Mesenchymal stem cell (in vitro differentiated cells and primary cell): ENCODE measurements around the gene MMP24.

Experiments used
- DNase-seq: peaks from one replicate; pipeline ENCODE4 v3.0.0-alpha.2; 2013
- H2AFZ ChIP-seq: one replicate; pipeline ENCODE4 v1.6.1; 2013; ENCODE audit warnings: low read depth, mild to moderate bottlenecking, control low read depth, inconsistent platforms, low read length, moderate library complexity
- H2AK5ac ChIP-seq: 2 replicates; pipeline ENCODE4 v1.6.1; 2013; ENCODE audit warnings: low read length, moderate library complexity, mild to moderate bottlenecking, inconsistent platforms; ENCODE audit not compliant: severe bottlenecking
- H2BK120ac ChIP-seq: one replicate; pipeline ENCODE4 v1.6.1; 2013; ENCODE audit warnings: low read depth, mild to moderate bottlenecking, inconsistent platforms, low read length, moderate library complexity
- H2BK12ac ChIP-seq, 2 experiments: one replicate each; pipeline ENCODE4 v1.6.1; 2013; ENCODE audit warnings: inconsistent platforms in 2 of 2, low read length in 2 of 2, mild to moderate bottlenecking in 2 of 2, moderate library complexity in 2 of 2, control low read depth in 1 of 2
- H2BK15ac ChIP-seq: one replicate; pipeline ENCODE4 v1.6.1; 2013; ENCODE audit warnings: mild to moderate bottlenecking, low read depth, inconsistent platforms; ENCODE audit not compliant: poor library complexity, severe bottlenecking
- H2BK5ac ChIP-seq: 2 replicates; pipeline ENCODE4 v1.6.1; 2013; ENCODE audit warnings: low read depth, mild to moderate bottlenecking, low read length, control low read depth, inconsistent platforms; ENCODE audit not compliant: poor library complexity, severe bottlenecking
- H3K14ac ChIP-seq, 2 experiments: one replicate each; pipeline ENCODE4 v1.6.1; 2013; ENCODE audit warnings: inconsistent platforms in 2 of 2, low read length in 2 of 2, control low read depth in 1 of 2, mild to moderate bottlenecking in 1 of 2, moderate library complexity in 1 of 2
- H3K18ac ChIP-seq, 2 experiments: one replicate each; pipeline ENCODE4 v1.6.1; 2013; ENCODE audit warnings: inconsistent platforms in 2 of 2, low read length in 2 of 2, control low read depth in 1 of 2, low read depth in 1 of 2, mild to moderate bottlenecking in 1 of 2
- H3K23ac ChIP-seq, 2 experiments: one replicate each; pipeline ENCODE4 v1.6.1; 2013; ENCODE audit warnings: inconsistent platforms in 2 of 2, low read length in 2 of 2, mild to moderate bottlenecking in 2 of 2, moderate library complexity in 2 of 2, control low read depth in 1 of 2
- H3K27ac ChIP-seq: 2 replicates; pipeline ENCODE4 v1.5.1; 2013; ENCODE audit warnings: mild to moderate bottlenecking, moderate library complexity, low read length, control low read depth, inconsistent platforms; ENCODE audit not compliant: poor library complexity, severe bottlenecking
- H3K27me3 ChIP-seq, 2 experiments: 2 replicates each; pipeline versions ENCODE4 v1.6.1 to v1.7.0; 2013; ENCODE audit warnings: low read length in 2 of 2, mild to moderate bottlenecking in 2 of 2, moderate library complexity in 2 of 2, control low read depth in 1 of 2, inconsistent platforms in 1 of 2; ENCODE audit not compliant: control insufficient read depth in 1 of 2, insufficient read depth in 1 of 2
- H3K36me3 ChIP-seq, 2 experiments: 2 replicates each; pipeline versions ENCODE4 v1.6.1 to v1.7.0; 2013; ENCODE audit warnings: low read length in 2 of 2, control low read depth in 1 of 2, inconsistent platforms in 1 of 2, low read depth in 1 of 2, mild to moderate bottlenecking in 1 of 2; ENCODE audit not compliant: insufficient read depth in 2 of 2, control insufficient read depth in 1 of 2
- H3K4ac ChIP-seq, 2 experiments: one replicate each; pipeline ENCODE4 v1.6.1; 2013; ENCODE audit warnings: inconsistent platforms in 2 of 2, low read length in 2 of 2, mild to moderate bottlenecking in 2 of 2, moderate library complexity in 2 of 2, control low read depth in 1 of 2, low read depth in 1 of 2
- H3K4me1 ChIP-seq: 2 replicates; pipeline ENCODE4 v1.6.1; 2013; ENCODE audit warnings: low read depth, low read length, control low read depth; ENCODE audit not compliant: control insufficient read depth, insufficient read depth
- H3K4me2 ChIP-seq: 2 replicates; pipeline ENCODE4 v1.6.1; 2013; ENCODE audit warnings: low read length, mild to moderate bottlenecking, inconsistent platforms; ENCODE audit not compliant: poor library complexity, severe bottlenecking
- H3K4me3 ChIP-seq, 2 experiments: 2 replicates each; pipeline versions ENCODE4 v1.5.1 to v1.7.0; 2013; ENCODE audit warnings: low read length in 2 of 2, mild to moderate bottlenecking in 2 of 2, control low read depth in 1 of 2, low read depth in 1 of 2; ENCODE audit not compliant: insufficient read depth in 1 of 2
- H3K79me1 ChIP-seq: replicated peaks from 2 replicates; pipeline ENCODE4 v1.6.1; 2013; ENCODE audit warnings: mild to moderate bottlenecking, control low read depth, low read length, inconsistent platforms; ENCODE audit not compliant: poor library complexity, severe bottlenecking
- H3K9ac ChIP-seq: 2 replicates; pipeline ENCODE4 v1.7.0; 2013; ENCODE audit warnings: mild to moderate bottlenecking, low read length, moderate library complexity
- H3K9me3 ChIP-seq: 2 replicates; pipeline ENCODE4 v1.7.0; 2013; ENCODE audit warnings: mild to moderate bottlenecking, low read length; ENCODE audit not compliant: control insufficient read depth
- H4K8ac ChIP-seq: one replicate; pipeline ENCODE4 v1.6.1; 2013; ENCODE audit warnings: inconsistent platforms, mild to moderate bottlenecking, low read length, moderate library complexity
- H4K91ac ChIP-seq: one replicate; pipeline ENCODE4 v1.6.1; 2013; ENCODE audit warnings: mild to moderate bottlenecking, low read length, inconsistent platforms
- WGBS: methylation state at CpG from one replicate; pipeline ENCODE4 v1.1.7; 2013; ENCODE audit warnings: mixed read lengths; 5-methylcytosine and 5-hydroxymethylcytosine counted together

The MMP24 gene

DNA sequence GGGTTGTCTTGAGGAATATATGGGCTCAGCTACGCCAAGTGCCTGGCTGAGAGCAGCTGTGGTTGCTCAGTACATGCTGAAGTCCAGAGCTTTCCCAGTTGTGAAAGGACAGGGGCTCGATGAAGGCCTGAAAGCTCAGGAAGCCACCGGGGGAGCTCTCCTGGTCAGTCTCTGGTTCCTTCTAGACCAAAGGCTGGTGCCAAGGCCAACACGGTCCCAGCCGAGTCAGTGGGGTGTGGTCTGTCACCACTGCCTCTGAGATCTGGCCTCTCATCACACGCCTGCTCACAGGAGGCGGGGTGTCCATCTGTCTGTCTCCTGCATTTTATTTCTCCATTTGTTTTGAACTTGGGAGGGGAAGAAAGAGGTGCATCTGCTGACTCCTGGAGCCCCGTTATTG, 70.7 kb downstream of the MMP24 start:
- peaks cover 0 to 33% of the 10 kb centered on the region in 2 experiments for H3K27me3 ChIP-seq
- no peaks in the 10 kb centered on the region for H3K79me1 ChIP-seq
- H3K36me3 ChIP-seq, result no peaks in the 10 kb centered on the region
- no peak overlapping the region for H3K27ac ChIP-seq
- no peak overlapping the region for H3K18ac ChIP-seq
- no peak overlapping the region for H2BK5ac ChIP-seq
- H2AK5ac ChIP-seq, result peak overlapping the region; percentile 45
- H3K4me3 ChIP-seq, result no peak overlapping the region
- no peak overlapping the region for H3K23ac ChIP-seq
- H2AFZ ChIP-seq, result no peak overlapping the region
- no peak overlapping the region for H2BK120ac ChIP-seq
- WGBS, result 76% methylated on average over 6 of the region's 8 CpGs
- H3K4ac ChIP-seq, result no peak overlapping the region
- no peak overlapping the region for H4K8ac ChIP-seq
- no peak for DNase-seq
- no peak overlapping the region for H3K9ac ChIP-seq
- peaks cover 16% of the 10 kb centered on the region for H3K4me1 ChIP-seq
- H2BK15ac ChIP-seq, result no peak overlapping the region
- H3K4me2 ChIP-seq, result no peak overlapping the region
- no peak overlapping the region for H2BK12ac ChIP-seq
- no peaks in the 10 kb centered on the region for H3K9me3 ChIP-seq
- no peak overlapping the region for H3K14ac ChIP-seq
- no peak overlapping the region for H4K91ac ChIP-seq

GRCh38 chr20:35297740-35298139, 71.2 kb downstream of the MMP24 start:
- Histone ChIP-seq H4K8ac (no peak overlapping the region), H3K36me3 (no peaks in the 10 kb centered on the region), H3K27ac (no peak overlapping the region), H3K27me3 (peaks cover 0 to 30% of the 10 kb centered on the region in 2 experiments), H2AK5ac (no peak overlapping the region), H3K4ac (no peak overlapping the region), H2BK5ac (no peak overlapping the region), H3K9ac (no peak overlapping the region), H3K79me1 (no peaks in the 10 kb centered on the region), H4K91ac (no peak overlapping the region), H3K4me1 (peaks cover 18% of the 10 kb centered on the region), H2BK15ac (no peak overlapping the region), H3K18ac (no peak overlapping the region), H2AFZ (no peak overlapping the region), H3K9me3 (no peaks in the 10 kb centered on the region), H3K14ac (no peak overlapping the region), H3K4me3 (no peak overlapping the region), H2BK120ac (no peak overlapping the region), H3K23ac (no peak overlapping the region), H2BK12ac (no peak overlapping the region), H3K4me2 (no peak overlapping the region)
- WGBS, result 94% methylated on average over 14 of the region's 14 CpGs
- DNase-seq, result no peak

GRCh38 chr20:35298264-35298663, 71.8 kb downstream of the MMP24 start:
- Histone ChIP-seq H2AFZ (no peak overlapping the region), H3K4ac (no peak overlapping the region), H4K91ac (no peak overlapping the region), H3K9ac (no peak overlapping the region), H2BK12ac (no peak overlapping the region), H2AK5ac (no peak overlapping the region), H3K79me1 (no peaks in the 10 kb centered on the region), H2BK120ac (no peak overlapping the region), H2BK5ac (no peak overlapping the region), H2BK15ac (no peak overlapping the region), H4K8ac (no peak overlapping the region), H3K4me1 (peaks cover 23% of the 10 kb centered on the region), H3K9me3 (no peaks in the 10 kb centered on the region), H3K4me2 (no peak overlapping the region), H3K23ac (no peak overlapping the region), H3K36me3 (no peaks in the 10 kb centered on the region), H3K18ac (no peak overlapping the region), H3K27ac (no peak overlapping the region), H3K27me3 (peaks cover 0 to 26% of the 10 kb centered on the region in 2 experiments), H3K14ac (no peak overlapping the region), H3K4me3 (no peak overlapping the region)
- WGBS, result 94% methylated on average over 5 of the region's 5 CpGs
- DNase-seq, result no peak

- Histone ChIP-seq H3K4me3 (no peak overlapping the region), H3K4me1 (peaks cover 34% of the 10 kb centered on the region), H3K36me3 (no peaks in the 10 kb centered on the region), H2BK15ac (no peak overlapping the region), H4K91ac (no peak overlapping the region), H3K9me3 (no peaks in the 10 kb centered on the region), H2AK5ac (peak overlapping the region; percentile 21), H3K4me2 (no peak overlapping the region), H3K18ac (no peak overlapping the region), H4K8ac (no peak overlapping the region), H3K27ac (no peak overlapping the region), H2BK120ac (no peak overlapping the region), H3K9ac (no peak overlapping the region), H3K79me1 (peaks cover under 1% of the 10 kb centered on the region), H3K14ac (peak overlapping the region in 1 of 2 experiments; percentile 13), H3K27me3 (peaks cover 0 to 12% of the 10 kb centered on the region in 2 experiments), H2BK12ac (peak overlapping the region; percentile 9 to 21), H3K4ac (no peak overlapping the region), H2AFZ (no peak overlapping the region), H3K23ac (no peak overlapping the region), H2BK5ac (no peak overlapping the region)
- no peak for DNase-seq
- WGBS, result 93% methylated on average over 4 of the region's 4 CpGs
Measured at GRCh38 chr20:35299780-35300179, 73.3 kb downstream of the MMP24 start.
